GM12874 (cell line): ENCODE data around the gene NKAIN2.

Experiments used
- CTCF ChIP-seq: IDR thresholded peaks from 2 replicates; pipeline ENCODE4 v1.5.1; 2011; ENCODE audit warnings: low read depth, mild to moderate bottlenecking, control low read depth, low read length, moderate library complexity; ENCODE audit not compliant: insufficient read depth

The NKAIN2 gene

GRCh38 chr6:124777863-124778262, 974.2 kb downstream of the NKAIN2 start:
- no peak for TF ChIP-seq CTCF

- no peak for TF ChIP-seq CTCF
Measured at GRCh38 chr6:124780623-124781022, 977.0 kb downstream of the NKAIN2 start.

- no peak for TF ChIP-seq CTCF
Measured at GRCh38 chr6:124783344-124783743, 979.7 kb downstream of the NKAIN2 start.

GRCh38 chr6:124791156-124791555, 987.5 kb downstream of the NKAIN2 start:
- TF ChIP-seq CTCF: no peak

GRCh38 chr6:124792386-124792785, 988.7 kb downstream of the NKAIN2 start:
- TF ChIP-seq CTCF: no peak

- no peak for TF ChIP-seq CTCF
Measured at GRCh38 chr6:124793398-124793797, 989.7 kb downstream of the NKAIN2 start.

GRCh38 chr6:124795643-124796463, 992.2 kb downstream of the NKAIN2 start:
- peak; percentile 25; the same call in 1 of the 2 replicates for TF ChIP-seq CTCF
